SU-DHL-6 (cell line): Measurements from ENCODE around the gene FOXK2.
"Not testable (repeated sequence)": the region's sequence is repeated elsewhere in the genome, so short reads cannot be mapped to it uniquely, and the experiment has no call there.

ENCODE experiments used
- H2AFZ ChIP-seq: fragments of 200-600 bp; sonication (generic); 2 replicates; pipeline ENCODE4 v1.6.1; 2014; ENCODE audit warnings: low read depth, mild to moderate bottlenecking, moderate library complexity, mixed read lengths, antibody characterized with exemption, low read length; ENCODE audit not compliant: severe bottlenecking
- H3F3A ChIP-seq: fragments of 200-600 bp; shearing (Covaris generic); 2 replicates; pipeline ENCODE4 v1.6.0; 2016; ENCODE audit warnings: antibody characterized with exemption, mild to moderate bottlenecking; ENCODE audit not compliant: insufficient read depth
- H3K27ac ChIP-seq: fragments of 200-600 bp; sonication (generic); 2 replicates; pipeline ENCODE4 v1.5.1; 2016; ENCODE audit warnings: low read depth, mild to moderate bottlenecking, low read length, moderate library complexity, mixed read lengths
- H3K27me3 ChIP-seq: fragments of 200-600 bp; sonication (generic), shearing (Covaris generic); 2 replicates; pipeline ENCODE4 v1.6.0; 2014; ENCODE audit warnings: mild to moderate bottlenecking, low read length
- H3K36me3 ChIP-seq: fragments of 200-600 bp; sonication (generic); 2 replicates; pipeline ENCODE4 v1.6.1; 2014; ENCODE audit warnings: mild to moderate bottlenecking, low read length, mixed read lengths
- H3K4me2 ChIP-seq: fragments of 300-600, 200-600 bp; shearing (Covaris generic), sonication (generic); 2 replicates; pipeline ENCODE4 v1.6.0; 2014; ENCODE audit warnings: low read length, low read depth, mild to moderate bottlenecking; ENCODE audit not compliant: poor library complexity, severe bottlenecking
- H3K4me3 ChIP-seq: fragments of 200-600 bp; sonication (generic); 2 replicates; pipeline ENCODE4 v1.5.1; 2014; ENCODE audit warnings: antibody characterized with exemption, low read length, mild to moderate bottlenecking, mixed read lengths; ENCODE audit not compliant: insufficient read depth, poor library complexity, severe bottlenecking
- H3K79me2 ChIP-seq: fragments of 200-600 bp; sonication (generic); 2 replicates; pipeline ENCODE4 v1.6.1; 2014; ENCODE audit warnings: mild to moderate bottlenecking, low read length, moderate library complexity; ENCODE audit not compliant: insufficient read depth
- H3K9ac ChIP-seq: fragments of 200-600 bp; sonication (generic); 2 replicates; pipeline ENCODE4 v1.7.0; 2014; ENCODE audit warnings: mild to moderate bottlenecking, low read length
- H3K9me2 ChIP-seq: fragments of 200-600 bp; sonication (generic); replicated peaks from 2 replicates; pipeline ENCODE4 v1.6.1; 2014; ENCODE audit warnings: low read length; ENCODE audit not compliant: insufficient read depth
- H3K9me3 ChIP-seq: fragments of 200-600 bp; sonication (generic); 2 replicates; pipeline ENCODE4 v1.6.1; 2014; ENCODE audit warnings: low read length, mixed read lengths; ENCODE audit not compliant: insufficient read depth
- H4K20me1 ChIP-seq: fragments of 200-600 bp; sonication (generic); 2 replicates; pipeline ENCODE4 v1.6.1; 2014; ENCODE audit warnings: low read depth, mild to moderate bottlenecking, antibody characterized with exemption, low read length, moderate library complexity, mixed read lengths
- EZH2phosphoT487 ChIP-seq: fragments of 200-600 bp; sonication (generic), shearing (Covaris generic); conservative IDR thresholded peaks from 2 replicates; pipeline ENCODE4 v1.6.1; 2018; ENCODE audit warnings: mild to moderate bottlenecking, antibody characterized with exemption, low read length, moderate library complexity, mixed read lengths
- TF ChIP-seq, protein P1 (sequence below): fragments of 200-600 bp; sonication (generic); IDR thresholded peaks from one replicate; pipeline ENCODE4 v1.5.1; 2017; ENCODE audit warnings: antibody characterized with exemption, mild to moderate bottlenecking, low read length, moderate library complexity; ENCODE audit not compliant: insufficient read depth, poor library complexity, severe bottlenecking

Gene FOXK2

GRCh38 chr17:82563318-82563717 lies 43.8 kb downstream of the FOXK2 start:
- Histone ChIP-seq H3K9ac (no peak overlapping the region), H3F3A (no peaks in the 10 kb centered on the region), H3K27ac (no peak overlapping the region), H2AFZ (no peak overlapping the region), H3K27me3 (no peaks in the 10 kb centered on the region), H3K36me3 (peaks cover 9% of the 10 kb centered on the region; the same call in 1 of the 2 replicates), H3K9me2 (no peaks in the 10 kb centered on the region), H3K4me3 (no peak overlapping the region), H4K20me1 (peaks cover 6% of the 10 kb centered on the region; the same call in 1 of the 2 replicates), H3K4me2 (no peak overlapping the region), H3K9me3 (no peaks in the 10 kb centered on the region), H3K79me2 (peaks cover 59% of the 10 kb centered on the region)
- TF ChIP-seq, protein P1, sequence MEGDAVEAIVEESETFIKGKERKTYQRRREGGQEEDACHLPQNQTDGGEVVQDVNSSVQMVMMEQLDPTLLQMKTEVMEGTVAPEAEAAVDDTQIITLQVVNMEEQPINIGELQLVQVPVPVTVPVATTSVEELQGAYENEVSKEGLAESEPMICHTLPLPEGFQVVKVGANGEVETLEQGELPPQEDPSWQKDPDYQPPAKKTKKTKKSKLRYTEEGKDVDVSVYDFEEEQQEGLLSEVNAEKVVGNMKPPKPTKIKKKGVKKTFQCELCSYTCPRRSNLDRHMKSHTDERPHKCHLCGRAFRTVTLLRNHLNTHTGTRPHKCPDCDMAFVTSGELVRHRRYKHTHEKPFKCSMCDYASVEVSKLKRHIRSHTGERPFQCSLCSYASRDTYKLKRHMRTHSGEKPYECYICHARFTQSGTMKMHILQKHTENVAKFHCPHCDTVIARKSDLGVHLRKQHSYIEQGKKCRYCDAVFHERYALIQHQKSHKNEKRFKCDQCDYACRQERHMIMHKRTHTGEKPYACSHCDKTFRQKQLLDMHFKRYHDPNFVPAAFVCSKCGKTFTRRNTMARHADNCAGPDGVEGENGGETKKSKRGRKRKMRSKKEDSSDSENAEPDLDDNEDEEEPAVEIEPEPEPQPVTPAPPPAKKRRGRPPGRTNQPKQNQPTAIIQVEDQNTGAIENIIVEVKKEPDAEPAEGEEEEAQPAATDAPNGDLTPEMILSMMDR = no peak
- TF ChIP-seq EZH2phosphoT487 = no peak

DNA sequence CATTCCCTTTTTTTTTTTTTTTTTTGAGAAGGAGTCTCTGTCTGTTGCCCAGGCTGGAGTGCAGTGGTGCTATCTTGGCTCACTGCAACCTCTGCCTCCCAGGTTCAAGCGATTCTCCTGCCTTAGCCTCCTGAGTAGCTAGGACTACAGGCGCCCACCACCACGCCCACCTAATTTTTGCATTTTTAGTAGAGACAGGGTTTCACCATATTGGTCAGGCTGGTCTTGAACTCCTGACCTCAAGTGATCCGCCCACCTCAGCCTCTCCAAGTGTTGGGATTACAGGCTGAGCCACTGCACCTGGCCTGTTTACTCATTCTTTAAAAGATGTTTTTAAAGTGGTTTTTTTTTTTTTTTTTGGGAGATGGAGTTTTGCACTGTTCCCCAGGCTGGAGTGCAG lies 44.2 kb downstream of the FOXK2 start:
- not testable (repeated sequence) for H3K9ac ChIP-seq, H3K27ac ChIP-seq, H3K9me2 ChIP-seq, H3K4me3 ChIP-seq, H4K20me1 ChIP-seq, H3K27me3 ChIP-seq, H3K4me2 ChIP-seq, H3K36me3 ChIP-seq, H2AFZ ChIP-seq, H3F3A ChIP-seq, H3K9me3 ChIP-seq
- peaks cover 55% of the 10 kb centered on the region for H3K79me2 ChIP-seq

DNA sequence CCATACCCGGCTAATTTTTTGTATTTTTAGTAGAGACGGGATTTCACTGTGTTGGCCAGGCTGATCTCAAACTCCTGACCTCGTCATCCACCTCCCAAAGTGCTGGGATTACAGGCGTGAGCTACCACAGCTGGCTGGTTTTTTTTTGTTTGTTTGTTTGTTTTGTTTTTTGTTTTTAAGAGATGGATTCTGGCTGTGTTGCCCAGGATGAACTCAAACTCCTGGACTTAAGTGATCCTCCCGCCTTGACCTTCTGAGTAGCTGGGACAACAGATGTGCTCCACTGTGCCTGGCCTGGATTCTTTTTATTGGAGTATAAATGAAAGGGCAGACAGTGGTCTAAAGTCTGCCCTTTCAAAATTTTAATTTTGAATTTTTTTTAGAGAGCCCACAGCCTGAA lies 44.7 kb downstream of the FOXK2 start:
- H3K9me2 ChIP-seq = no peaks in the 10 kb centered on the region
- no peak overlapping the region for H3K4me2 ChIP-seq
- H3F3A ChIP-seq = no peaks in the 10 kb centered on the region
- H4K20me1 ChIP-seq = peaks cover 6% of the 10 kb centered on the region; the same call in 1 of the 2 replicates
- H3K9me3 ChIP-seq = no peaks in the 10 kb centered on the region
- H3K27ac ChIP-seq = no peak overlapping the region
- H2AFZ ChIP-seq = no peak overlapping the region
- H3K79me2 ChIP-seq = peaks cover 50% of the 10 kb centered on the region
- H3K27me3 ChIP-seq = no peaks in the 10 kb centered on the region
- no peak overlapping the region for H3K9ac ChIP-seq
- H3K36me3 ChIP-seq = peaks cover 9% of the 10 kb centered on the region; the same call in 1 of the 2 replicates
- TF ChIP-seq EZH2phosphoT487 = no peak
- TF ChIP-seq, protein P1 = no peak
- H3K4me3 ChIP-seq = no peak overlapping the region

GRCh38 chr17:82565551-82565950 lies 46.0 kb downstream of the FOXK2 start:
- H3K4me3 ChIP-seq = no peak overlapping the region
- no peak overlapping the region for H3K4me2 ChIP-seq
- H3K36me3 ChIP-seq = peaks cover 9% of the 10 kb centered on the region; the same call in 1 of the 2 replicates
- H3F3A ChIP-seq = no peaks in the 10 kb centered on the region
- no peaks in the 10 kb centered on the region for H3K27me3 ChIP-seq
- H3K9me2 ChIP-seq = no peaks in the 10 kb centered on the region
- no peak overlapping the region for H2AFZ ChIP-seq
- no peak overlapping the region for H3K27ac ChIP-seq
- H3K9me3 ChIP-seq = no peaks in the 10 kb centered on the region
- peaks cover 2% of the 10 kb centered on the region; the same call in 1 of the 2 replicates for H4K20me1 ChIP-seq
- no peak overlapping the region for H3K9ac ChIP-seq
- TF ChIP-seq, protein P1 = no peak
- TF ChIP-seq EZH2phosphoT487 = no peak
- H3K79me2 ChIP-seq = peaks cover 37% of the 10 kb centered on the region
